ENCODE data around the gene OSBPL2.

The OSBPL2 gene

DNA sequence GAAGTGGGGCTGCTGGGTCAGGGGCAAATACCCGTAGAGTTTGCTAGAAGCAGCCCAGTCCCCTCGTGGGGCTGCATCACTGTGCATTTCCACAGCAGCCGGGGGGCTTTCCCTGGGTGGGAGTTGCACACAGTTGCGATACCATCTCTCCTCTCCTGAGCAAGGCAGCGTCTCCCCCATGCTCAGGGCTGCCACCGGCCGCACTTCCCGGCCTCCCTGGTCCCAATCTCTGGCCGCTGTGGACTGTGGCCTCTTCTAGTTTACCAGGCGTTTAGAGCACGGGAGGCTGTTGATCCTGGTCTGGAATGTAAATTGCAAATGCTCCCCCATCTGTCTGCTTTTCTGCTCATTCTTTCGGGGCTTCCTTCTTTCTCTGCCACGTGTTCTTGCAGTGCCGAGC lies 31.1 kb downstream of the OSBPL2 start:
- Histone ChIP-seq H3K36me3 (ENCODE audit: control insufficient read depth, insufficient read depth, low read length) (peaks cover 28% of the 10 kb centered on the region), H3K27me3 (ENCODE audit: control insufficient read depth, insufficient read depth, low read length, poor library complexity, severe bottlenecking) (no peaks in the 10 kb centered on the region), H3K4me3 (ENCODE audit: insufficient read depth, low read depth, low read length) (no peak overlapping the region), H3K4me1 (ENCODE audit: control insufficient read depth, insufficient read depth, low read length) (no peaks in the 10 kb centered on the region), H3K9me3 (ENCODE audit: control insufficient read depth, low read length) (no peaks in the 10 kb centered on the region), H3K27ac (ENCODE audit: insufficient read depth, low read depth, low read length, poor library complexity, severe bottlenecking) (no peak overlapping the region)
- WGBS, 2 experiments = 88 to 91% methylated on average over 14 of the region's 14 CpGs

DNA sequence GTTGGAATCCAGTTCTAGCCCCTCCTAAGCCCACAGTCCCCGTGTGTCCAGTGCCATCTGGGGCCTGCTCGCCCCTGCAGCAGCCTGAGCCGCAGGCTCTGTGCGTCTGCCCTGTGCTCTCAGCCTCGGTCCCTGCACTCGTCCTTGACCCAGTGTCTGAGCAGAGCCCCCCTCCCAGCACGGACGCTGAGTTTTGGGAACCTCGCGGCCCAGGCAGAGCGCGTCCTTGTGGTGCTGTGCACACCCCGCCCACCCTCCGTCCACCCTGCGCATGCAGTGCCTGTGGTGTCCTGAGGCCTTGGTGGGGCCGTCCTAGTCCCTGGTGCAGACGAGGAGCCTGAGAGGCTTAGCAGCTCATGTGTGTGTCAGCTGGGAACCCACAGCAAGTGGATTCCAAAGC lies 31.6 kb downstream of the OSBPL2 start:
- Histone ChIP-seq H3K4me1 (ENCODE audit: control insufficient read depth, insufficient read depth, low read length) (no peaks in the 10 kb centered on the region), H3K4me3 (ENCODE audit: insufficient read depth, low read depth, low read length) (no peak overlapping the region), H3K9me3 (ENCODE audit: control insufficient read depth, low read length) (no peaks in the 10 kb centered on the region), H3K27me3 (ENCODE audit: control insufficient read depth, insufficient read depth, low read length, poor library complexity, severe bottlenecking) (no peaks in the 10 kb centered on the region), H3K36me3 (ENCODE audit: control insufficient read depth, insufficient read depth, low read length) (peaks cover 26% of the 10 kb centered on the region), H3K27ac (ENCODE audit: insufficient read depth, low read depth, low read length, poor library complexity, severe bottlenecking) (no peak overlapping the region)
- 93 to 96% methylated on average over 17 of the region's 17 CpGs for WGBS, 2 experiments

DNA sequence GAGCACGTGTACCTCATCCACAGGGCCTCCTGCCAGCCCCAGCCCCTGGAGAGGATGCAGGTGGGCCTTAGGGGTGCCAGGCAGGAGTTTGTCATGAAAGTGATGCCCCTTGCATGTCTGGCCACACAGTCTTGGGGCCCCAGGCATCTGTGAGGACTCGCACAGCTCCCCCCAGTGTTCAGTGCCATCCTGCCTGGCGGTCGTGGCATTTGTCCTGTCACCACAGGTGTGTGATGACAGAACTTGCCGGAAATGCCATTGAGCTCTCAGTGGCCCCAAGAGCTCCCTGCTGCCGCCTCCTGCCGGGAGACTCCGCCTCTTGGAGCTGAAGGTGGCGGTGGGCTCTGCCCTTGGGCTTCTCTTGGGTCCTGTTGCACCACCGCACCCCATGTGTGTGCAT lies 33.9 kb downstream of the OSBPL2 start:
- Histone ChIP-seq H3K36me3 (ENCODE audit: control insufficient read depth, insufficient read depth, low read length) (peaks cover 23% of the 10 kb centered on the region), H3K4me1 (ENCODE audit: control insufficient read depth, insufficient read depth, low read length) (no peaks in the 10 kb centered on the region)
- WGBS, 2 experiments = 90% methylated on average over 10 of the region's 10 CpGs

DNA sequence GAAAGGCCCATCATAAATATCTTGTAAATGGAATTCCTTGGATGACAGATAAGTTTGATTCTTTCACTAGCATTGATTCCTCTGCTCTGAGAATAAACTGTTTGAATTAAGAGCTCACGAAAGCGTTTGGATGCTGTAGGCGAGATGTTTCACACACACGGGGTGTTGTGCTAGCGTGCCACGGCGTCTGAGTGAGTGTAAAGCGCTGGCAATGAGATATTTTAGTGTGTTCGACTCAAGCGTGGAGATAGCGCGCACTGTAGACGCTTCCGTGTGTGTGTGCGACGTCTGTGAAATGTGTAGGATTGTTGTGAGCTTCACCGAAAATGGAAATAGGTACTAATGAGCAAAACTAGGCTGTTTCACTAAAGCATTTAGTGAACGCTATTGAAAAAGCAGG lies 35.1 kb downstream of the OSBPL2 start:
- Histone ChIP-seq H3K27me3 (ENCODE audit: control insufficient read depth, insufficient read depth, low read length, poor library complexity, severe bottlenecking) (no peaks in the 10 kb centered on the region), H3K36me3 (ENCODE audit: control insufficient read depth, insufficient read depth, low read length) (peaks cover 23% of the 10 kb centered on the region), H3K4me3 (ENCODE audit: insufficient read depth, low read depth, low read length) (no peak overlapping the region), H3K27ac (ENCODE audit: insufficient read depth, low read depth, low read length, poor library complexity, severe bottlenecking) (no peak overlapping the region), H3K4me1 (ENCODE audit: control insufficient read depth, insufficient read depth, low read length) (no peaks in the 10 kb centered on the region), H3K9me3 (ENCODE audit: control insufficient read depth, low read length) (no peaks in the 10 kb centered on the region)
- WGBS, 2 experiments = 95 to 96% methylated on average over 18 of the region's 18 CpGs

More for the DNA sequence above, 33.9 kb downstream of the OSBPL2 start:
- Histone ChIP-seq H3K9me3 (ENCODE audit: control insufficient read depth, low read length) (no peaks in the 10 kb centered on the region), H3K27me3 (ENCODE audit: control insufficient read depth, insufficient read depth, low read length, poor library complexity, severe bottlenecking) (no peaks in the 10 kb centered on the region), H3K27ac (ENCODE audit: insufficient read depth, low read depth, low read length, poor library complexity, severe bottlenecking) (no peak overlapping the region), H3K4me3 (ENCODE audit: insufficient read depth, low read depth, low read length) (no peak overlapping the region)

DNA sequence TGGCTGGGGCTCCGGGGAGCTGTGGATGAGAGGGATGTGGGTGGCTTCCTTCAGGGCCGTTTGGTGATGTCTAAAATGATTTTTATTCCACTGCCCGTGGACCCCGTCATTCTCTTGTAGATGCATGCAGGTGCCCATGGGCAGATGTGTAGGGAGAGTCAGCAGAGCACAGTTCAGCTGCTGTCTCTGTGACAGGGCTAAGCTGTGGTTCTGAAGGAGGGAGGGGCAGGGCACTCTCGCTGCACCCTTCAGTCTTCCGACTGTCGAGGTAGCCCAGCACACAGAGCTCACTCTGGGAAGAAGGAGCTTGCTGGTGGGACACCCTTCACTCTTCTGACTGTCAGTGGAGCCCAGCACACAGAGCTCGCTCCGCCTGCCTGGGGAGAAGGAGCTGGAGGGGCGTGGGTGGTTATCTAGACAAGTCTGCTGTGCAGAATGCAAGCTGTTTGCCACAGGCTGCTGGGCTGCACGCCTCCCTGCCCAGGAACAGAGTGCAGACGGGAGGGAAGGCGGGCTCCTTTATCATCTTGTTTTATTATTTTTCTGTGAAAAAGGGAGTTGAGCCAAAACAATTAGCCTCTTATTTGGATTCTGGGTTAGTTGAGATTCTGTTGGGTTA lies 36.1 kb downstream of the OSBPL2 start:
- Histone ChIP-seq H3K27me3 (ENCODE audit: control insufficient read depth, insufficient read depth, low read length, poor library complexity, severe bottlenecking) (no peaks in the 10 kb centered on the region), H3K9me3 (ENCODE audit: control insufficient read depth, low read length) (no peaks in the 10 kb centered on the region), H3K36me3 (ENCODE audit: control insufficient read depth, insufficient read depth, low read length) (peaks cover 27% of the 10 kb centered on the region), H3K27ac (ENCODE audit: insufficient read depth, low read depth, low read length, poor library complexity, severe bottlenecking) (no peak overlapping the region), H3K4me3 (ENCODE audit: insufficient read depth, low read depth, low read length) (no peak overlapping the region), H3K4me1 (ENCODE audit: control insufficient read depth, insufficient read depth, low read length) (no peaks in the 10 kb centered on the region)
- 94 to 95% methylated on average over 13 of the region's 13 CpGs for WGBS, 2 experiments

DNA sequence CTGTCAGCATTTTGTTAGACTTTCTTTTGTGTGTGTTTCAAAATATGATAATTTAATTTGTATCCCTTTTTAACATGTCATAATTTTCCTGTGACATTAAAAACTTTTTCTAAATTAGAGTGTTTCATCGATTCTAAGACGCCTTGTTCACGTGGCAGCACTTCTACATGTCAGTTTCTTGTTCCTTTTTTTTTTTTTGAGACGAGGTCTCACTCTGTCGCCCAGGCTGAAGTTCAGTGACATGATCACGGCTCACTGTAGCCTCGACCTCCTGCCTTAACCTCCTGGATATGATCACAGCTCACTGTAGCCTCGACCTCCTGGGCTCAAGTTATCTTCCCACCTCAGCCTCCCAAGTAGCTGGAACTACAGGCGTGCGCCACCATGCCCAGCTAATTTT lies 36.9 kb downstream of the OSBPL2 start:
- Histone ChIP-seq H3K9me3 (ENCODE audit: control insufficient read depth, low read length) (no peaks in the 10 kb centered on the region), H3K4me1 (ENCODE audit: control insufficient read depth, insufficient read depth, low read length) (no peaks in the 10 kb centered on the region), H3K27ac (ENCODE audit: insufficient read depth, low read depth, low read length, poor library complexity, severe bottlenecking) (no peak overlapping the region), H3K4me3 (ENCODE audit: insufficient read depth, low read depth, low read length) (no peak overlapping the region), H3K27me3 (ENCODE audit: control insufficient read depth, insufficient read depth, low read length, poor library complexity, severe bottlenecking) (no peaks in the 10 kb centered on the region), H3K36me3 (ENCODE audit: control insufficient read depth, insufficient read depth, low read length) (peaks cover 35% of the 10 kb centered on the region)
- 92 to 94% methylated on average over 10 of the region's 10 CpGs for WGBS, 2 experiments

DNA sequence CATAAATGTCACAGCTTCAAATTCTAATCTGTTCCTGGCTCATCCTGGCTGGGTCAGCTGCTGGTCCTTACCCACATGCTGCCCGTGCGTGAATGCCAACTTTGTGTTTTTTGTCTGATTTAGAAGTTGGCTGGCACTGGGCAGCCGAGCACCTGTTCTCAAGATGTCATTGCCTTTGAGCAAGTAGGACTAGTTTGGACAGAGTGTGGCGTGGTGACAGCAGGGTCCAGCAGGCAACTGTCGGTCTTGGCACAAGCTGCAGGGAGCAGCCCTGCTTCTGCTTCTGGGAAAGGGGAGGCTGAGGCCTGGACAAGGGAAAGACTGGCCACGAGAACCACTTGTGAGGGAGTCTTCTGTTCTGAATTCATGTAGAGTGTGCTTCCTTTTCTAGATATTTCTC lies 38.1 kb downstream of the OSBPL2 start:
- Histone ChIP-seq H3K36me3 (ENCODE audit: control insufficient read depth, insufficient read depth, low read length) (peaks cover 47% of the 10 kb centered on the region), H3K27me3 (ENCODE audit: control insufficient read depth, insufficient read depth, low read length, poor library complexity, severe bottlenecking) (no peaks in the 10 kb centered on the region), H3K4me3 (ENCODE audit: insufficient read depth, low read depth, low read length) (no peak overlapping the region), H3K9me3 (ENCODE audit: control insufficient read depth, low read length) (no peaks in the 10 kb centered on the region), H3K27ac (ENCODE audit: insufficient read depth, low read depth, low read length, poor library complexity, severe bottlenecking) (no peak overlapping the region), H3K4me1 (ENCODE audit: control insufficient read depth, insufficient read depth, low read length) (no peaks in the 10 kb centered on the region)
- WGBS, 2 experiments = 86 to 88% methylated on average over 6 of the region's 6 CpGs

DNA sequence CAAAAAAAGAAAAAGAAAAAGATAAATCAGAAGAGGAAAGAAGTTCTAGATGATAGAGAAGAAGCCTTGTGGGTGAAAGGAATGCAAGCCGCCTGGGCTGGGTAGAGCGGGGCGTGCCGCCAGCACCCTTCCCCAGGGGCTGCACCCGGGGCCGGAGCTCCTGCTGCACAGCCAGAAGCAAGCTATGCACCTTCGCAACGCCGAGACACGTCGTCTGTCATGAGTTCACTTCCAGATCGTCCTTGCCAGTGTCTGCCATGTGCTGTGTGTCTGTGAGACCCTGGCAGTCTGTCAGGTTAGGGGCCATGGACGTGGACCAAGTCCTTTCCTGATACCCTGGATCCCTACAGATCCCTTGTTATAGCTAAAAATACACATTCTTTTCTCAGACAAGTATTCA lies 38.9 kb downstream of the OSBPL2 start:
- WGBS, 2 experiments = 85% methylated on average over 13 of the region's 13 CpGs
- peaks cover 53% of the 10 kb centered on the region for H3K36me3 ChIP-seq (ENCODE audit: control insufficient read depth, insufficient read depth, low read length)
- no peaks in the 10 kb centered on the region for H3K27me3 ChIP-seq (ENCODE audit: control insufficient read depth, insufficient read depth, low read length, poor library complexity, severe bottlenecking)
- H3K9me3 ChIP-seq (ENCODE audit: control insufficient read depth, low read length) = no peaks in the 10 kb centered on the region
- no peaks in the 10 kb centered on the region for H3K4me1 ChIP-seq (ENCODE audit: control insufficient read depth, insufficient read depth, low read length)
- H3K4me3 ChIP-seq (ENCODE audit: insufficient read depth, low read depth, low read length) = no peak overlapping the region
- no peak overlapping the region for H3K27ac ChIP-seq (ENCODE audit: insufficient read depth, low read depth, low read length, poor library complexity, severe bottlenecking)

DNA sequence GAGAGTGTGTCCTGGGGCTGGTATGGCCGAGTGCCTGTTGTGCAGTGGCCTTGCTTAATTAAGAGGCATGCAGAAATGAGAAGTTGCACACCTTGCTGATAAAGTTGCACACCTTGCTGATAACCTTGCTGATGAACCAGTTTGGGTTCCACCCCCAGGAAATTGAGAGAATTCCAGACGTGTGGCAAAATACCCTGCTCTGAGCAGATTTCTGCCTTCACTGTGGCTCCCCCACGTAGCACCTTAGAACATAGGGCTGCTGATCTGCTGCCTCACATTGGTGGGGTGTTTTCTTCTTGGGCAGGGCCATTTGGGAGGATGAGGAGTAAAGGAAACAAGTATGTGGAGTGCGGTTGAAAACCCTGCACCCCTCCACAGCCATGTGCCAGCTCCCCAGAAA lies 42.0 kb downstream of the OSBPL2 start:
- H3K9me3 ChIP-seq (ENCODE audit: control insufficient read depth, low read length) = no peaks in the 10 kb centered on the region
- WGBS, 2 experiments = 94 to 97% methylated on average over 4 of the region's 4 CpGs
- no peaks in the 10 kb centered on the region for H3K27me3 ChIP-seq (ENCODE audit: control insufficient read depth, insufficient read depth, low read length, poor library complexity, severe bottlenecking)
- peaks cover 35% of the 10 kb centered on the region for H3K36me3 ChIP-seq (ENCODE audit: control insufficient read depth, insufficient read depth, low read length)
- no peak overlapping the region for H3K27ac ChIP-seq (ENCODE audit: insufficient read depth, low read depth, low read length, poor library complexity, severe bottlenecking)
- no peak overlapping the region for H3K4me3 ChIP-seq (ENCODE audit: insufficient read depth, low read depth, low read length)
- H3K4me1 ChIP-seq (ENCODE audit: control insufficient read depth, insufficient read depth, low read length) = no peaks in the 10 kb centered on the region

DNA sequence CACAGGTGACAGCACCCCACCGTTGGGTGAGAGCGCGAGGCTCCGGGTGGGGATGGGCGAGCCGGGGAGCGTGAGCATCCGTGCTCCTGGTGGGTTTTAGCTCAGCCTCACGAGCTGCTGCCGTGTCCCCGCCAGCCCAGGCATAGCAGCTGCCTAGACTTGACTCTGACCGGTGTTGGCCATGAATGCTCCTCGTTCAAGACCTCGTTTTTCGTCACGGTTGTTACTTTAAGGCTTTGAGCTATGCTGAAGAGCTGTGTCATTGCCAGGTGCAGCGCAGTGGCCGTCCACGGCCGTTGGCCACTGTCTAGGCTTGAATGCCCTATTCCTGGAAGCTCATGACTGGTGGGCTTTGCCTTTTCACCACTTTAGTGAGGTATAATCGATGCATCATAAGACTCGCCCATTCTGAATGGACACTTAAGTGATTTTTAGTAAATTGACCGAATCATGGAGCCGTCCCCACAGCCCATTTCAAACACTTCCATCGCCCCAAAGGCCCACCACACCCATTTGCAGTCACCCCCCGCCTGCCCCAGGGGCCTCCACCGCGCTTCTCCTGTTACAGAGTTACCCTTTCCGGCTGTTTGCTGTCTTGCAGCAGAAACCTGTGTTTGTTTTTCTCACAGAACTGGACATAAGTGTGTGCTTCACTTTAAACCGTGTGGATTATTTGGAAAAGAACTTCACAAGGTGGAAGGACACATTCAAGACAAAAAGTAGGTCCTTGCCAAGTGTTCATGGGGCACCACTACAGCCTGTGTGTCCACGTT lies 43.0 kb downstream of the OSBPL2 start:
- 95% methylated on average over 31 of the region's 31 CpGs for WGBS, 2 experiments
- H3K27ac ChIP-seq (ENCODE audit: insufficient read depth, low read depth, low read length, poor library complexity, severe bottlenecking) = no peak overlapping the region
- H3K9me3 ChIP-seq (ENCODE audit: control insufficient read depth, low read length) = no peaks in the 10 kb centered on the region
- peaks cover 35% of the 10 kb centered on the region for H3K36me3 ChIP-seq (ENCODE audit: control insufficient read depth, insufficient read depth, low read length)
- no peaks in the 10 kb centered on the region for H3K27me3 ChIP-seq (ENCODE audit: control insufficient read depth, insufficient read depth, low read length, poor library complexity, severe bottlenecking)
- no peaks in the 10 kb centered on the region for H3K4me1 ChIP-seq (ENCODE audit: control insufficient read depth, insufficient read depth, low read length)
- H3K4me3 ChIP-seq (ENCODE audit: insufficient read depth, low read depth, low read length) = no peak overlapping the region

All from ectodermal cell (in vitro differentiated cells).